Astrocyte of the cerebellum (primary cell): ENCODE results near the gene EPX.

Experiments used
- DNase-seq: peaks from one replicate; pipeline ENCODE4 v3.0.0-alpha.2; 2011; ENCODE audit warnings: low read depth
- H3K4me3 ChIP-seq: 2 replicates; pipeline ENCODE4 v1.5.1; 2011; ENCODE audit warnings: mild to moderate bottlenecking, low read depth, low read length, moderate library complexity
- in situ Hi-C: cut with HindIII; loops from 2 replicates; pipeline ENCODE4 v1.10.0; 2017; ENCODE audit warnings: low sequenced_read_pairs
- TF ChIP-seq, protein P1 (sequence below): IDR thresholded peaks from 2 replicates; pipeline ENCODE4 v1.5.1; 2012; ENCODE audit warnings: low read length, low read depth, moderate library complexity, mild to moderate bottlenecking; ENCODE audit errors: missing control alignments

Gene EPX

GRCh38 chr17:58229881-58230280 is 37.4 kb downstream of the EPX start:
- in situ Hi-C loops, result no loop called here
- DNase-seq, result no peak
- TF ChIP-seq, protein P1, sequence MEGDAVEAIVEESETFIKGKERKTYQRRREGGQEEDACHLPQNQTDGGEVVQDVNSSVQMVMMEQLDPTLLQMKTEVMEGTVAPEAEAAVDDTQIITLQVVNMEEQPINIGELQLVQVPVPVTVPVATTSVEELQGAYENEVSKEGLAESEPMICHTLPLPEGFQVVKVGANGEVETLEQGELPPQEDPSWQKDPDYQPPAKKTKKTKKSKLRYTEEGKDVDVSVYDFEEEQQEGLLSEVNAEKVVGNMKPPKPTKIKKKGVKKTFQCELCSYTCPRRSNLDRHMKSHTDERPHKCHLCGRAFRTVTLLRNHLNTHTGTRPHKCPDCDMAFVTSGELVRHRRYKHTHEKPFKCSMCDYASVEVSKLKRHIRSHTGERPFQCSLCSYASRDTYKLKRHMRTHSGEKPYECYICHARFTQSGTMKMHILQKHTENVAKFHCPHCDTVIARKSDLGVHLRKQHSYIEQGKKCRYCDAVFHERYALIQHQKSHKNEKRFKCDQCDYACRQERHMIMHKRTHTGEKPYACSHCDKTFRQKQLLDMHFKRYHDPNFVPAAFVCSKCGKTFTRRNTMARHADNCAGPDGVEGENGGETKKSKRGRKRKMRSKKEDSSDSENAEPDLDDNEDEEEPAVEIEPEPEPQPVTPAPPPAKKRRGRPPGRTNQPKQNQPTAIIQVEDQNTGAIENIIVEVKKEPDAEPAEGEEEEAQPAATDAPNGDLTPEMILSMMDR, result no peak
- no peak overlapping the region for H3K4me3 ChIP-seq

- in situ Hi-C loops, result no loop called here
- TF ChIP-seq, protein P1, result no peak
- no peak for DNase-seq
- H3K4me3 ChIP-seq, result no peak overlapping the region
Measured at GRCh38 chr17:58231641-58232040, 39.1 kb downstream of the EPX start.

DNA sequence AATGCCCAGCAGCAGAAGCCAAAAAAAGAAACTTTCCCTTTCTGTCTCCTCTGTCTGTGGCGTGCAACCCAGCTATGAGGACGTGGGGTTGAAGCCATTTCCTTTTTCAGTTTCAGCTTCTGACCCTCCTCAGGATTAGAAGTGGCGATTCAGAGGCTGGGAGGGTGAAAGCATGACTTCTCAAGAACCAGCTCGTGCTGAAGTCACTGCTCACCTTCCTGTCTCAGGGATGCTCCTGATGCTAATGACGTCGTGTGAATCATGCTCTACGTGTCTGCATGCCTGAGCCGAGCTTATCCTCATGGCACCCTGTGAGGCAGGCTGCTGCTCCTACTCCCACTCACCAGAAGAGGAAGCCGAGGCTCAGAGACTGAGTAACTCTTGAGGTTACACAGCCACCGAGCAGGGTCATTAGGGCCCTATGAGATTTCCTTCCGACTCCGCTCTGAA is 40.2 kb downstream of the EPX start:
- TF ChIP-seq, protein P1, result no peak
- no peak overlapping the region for H3K4me3 ChIP-seq
- DNase-seq, result no peak
- in situ Hi-C loops, result no loop called here

DNA sequence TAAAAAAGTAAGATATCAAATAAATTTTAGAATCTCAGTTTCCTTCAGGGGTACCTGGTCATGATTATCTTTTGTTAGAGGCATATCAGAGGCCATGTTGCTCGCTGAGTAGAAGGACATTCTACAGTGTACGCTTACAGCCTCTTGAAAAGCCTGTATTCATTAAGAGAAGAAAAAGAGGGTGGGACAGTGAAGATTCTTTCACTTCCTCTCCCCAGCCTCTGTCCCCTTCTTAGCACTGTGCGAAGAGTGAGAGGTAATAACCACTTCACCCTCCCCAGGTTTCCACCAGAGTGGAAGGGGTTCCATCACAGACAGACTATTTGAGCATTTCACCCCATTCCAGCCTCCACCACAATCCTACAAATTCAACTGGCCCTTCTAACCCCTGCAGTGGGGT is 41.0 kb downstream of the EPX start:
- TF ChIP-seq, protein P1, result no peak
- no peak for DNase-seq
- in situ Hi-C loops, result no loop called here
- H3K4me3 ChIP-seq, result no peak overlapping the region

- TF ChIP-seq, protein P1, result no peak
- in situ Hi-C loops, result no loop called here
- H3K4me3 ChIP-seq, result no peak overlapping the region
- DNase-seq, result no peak
Measured at GRCh38 chr17:58234512-58234911, 42.0 kb downstream of the EPX start.

DNA sequence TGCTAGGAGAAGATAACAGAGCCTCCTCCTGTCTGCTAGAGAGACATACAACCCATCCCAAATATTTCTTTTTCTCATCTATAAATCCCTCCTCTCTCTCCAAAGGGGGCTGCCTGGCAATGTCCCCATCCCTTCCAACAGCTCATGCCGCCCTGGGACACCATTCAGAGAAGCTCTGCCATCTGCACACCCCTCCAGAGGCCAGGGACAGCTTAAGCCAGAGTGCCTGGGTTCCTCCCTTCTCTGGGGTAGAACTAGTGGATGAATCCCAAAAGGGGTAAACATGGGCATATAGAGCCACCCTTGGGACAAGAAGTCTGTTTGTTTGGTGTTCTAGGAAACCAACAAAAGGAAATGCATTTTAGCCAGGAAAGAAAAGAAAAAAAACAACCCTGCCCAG is 43.3 kb downstream of the EPX start:
- TF ChIP-seq, protein P1, result no peak
- no peak overlapping the region for H3K4me3 ChIP-seq
- in situ Hi-C loops, result loop anchor here (5.0 kb wide), 1 partner anchor 64 kb away; no protein-coding TSS in a partner anchor
- no peak for DNase-seq

DNA sequence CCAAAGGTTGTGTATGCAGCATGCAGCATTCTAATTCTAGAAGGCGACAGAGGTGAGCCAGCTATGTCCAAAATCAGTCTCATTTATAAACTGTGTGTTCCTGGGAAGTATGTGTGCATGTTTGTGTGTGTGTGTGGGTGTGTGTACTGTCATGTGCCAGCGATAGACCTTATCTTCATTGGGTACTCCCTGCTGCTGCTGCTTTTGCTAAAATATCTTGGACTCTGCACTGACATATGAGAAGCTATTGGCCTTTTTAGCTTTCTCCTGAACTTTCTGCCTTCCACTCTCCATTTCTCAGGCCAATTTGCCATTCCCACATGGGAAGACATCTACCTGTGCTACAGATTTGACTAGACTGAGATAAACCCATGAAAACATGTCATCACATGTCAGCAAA is 43.9 kb downstream of the EPX start:
- in situ Hi-C loops, result loop anchor here (5.0 kb wide), 1 partner anchor 64 kb away; no protein-coding TSS in a partner anchor
- DNase-seq, result no peak
- TF ChIP-seq, protein P1, result no peak
- H3K4me3 ChIP-seq, result no peak overlapping the region
